T-cell (primary cell): ENCODE measurements around the gene SEC11A. TPM values are rescaled to one million over a fixed set of nuclear protein-coding genes. Genes with fewer than 3 reads are reported as not detected.
"Not testable (repeated sequence)": the region's sequence is repeated elsewhere in the genome, so short reads cannot be mapped to it uniquely, and the experiment has no call there.

Experiments used
- ATAC-seq, 4 experiments: fragments of 200-7000 bp in 3 of 4; fragments of 150-1000 bp in 1 of 4; cut with Tn5 transposase; replicated peaks in 1 of 4; 1 replicate in 3 of 4; 2 replicates in 1 of 4; pipeline ENCODE4 v1.10.0; 2021; ENCODE audit warnings: moderate library complexity in 3 of 4, mild to moderate bottlenecking in 2 of 4, moderate number of reproducible peaks in 1 of 4
- CTCF ChIA-PET, 2 donors: fragments of 300-600 bp; sonication (Branson Sonifier 250); formaldehyde crosslinking; loops; one replicate each; lab custom pipeline; 2022; ENCODE audit warnings: antibody characterized with exemption in 2 of 2; lab: Charles Lee
- POLR2A ChIA-PET, 2 donors: fragments of 300-600 bp; sonication (Branson Sonifier 250); formaldehyde crosslinking; loops; one replicate each; lab custom pipeline; 2022; ENCODE audit warnings: antibody characterized with exemption in 2 of 2; lab: Charles Lee
- DNase-seq, 35 experiments: peaks; one replicate each; pipeline versions ENCODE4 v3.0.0 to v3.0.0-alpha.2; 2013 to 2023
- H3K27ac ChIP-seq: one replicate; pipeline ENCODE4 v1.5.1; 2013; ENCODE audit warnings: low read length
- H3K27me3 ChIP-seq, 2 experiments: replicated peaks in 1 of 2; 1 replicate in 1 of 2; 2 replicates in 1 of 2; pipeline versions ENCODE4 v1.6.1 to v1.7.0; 2013; ENCODE audit warnings: low read length in 1 of 2, mixed read lengths in 1 of 2; ENCODE audit not compliant: control insufficient read depth in 2 of 2, insufficient read depth in 2 of 2; ENCODE audit errors: extremely low read depth in 1 of 2
- H3K36me3 ChIP-seq, 2 donors: 1 replicate in 1 of 2; 2 replicates in 1 of 2; pipeline versions ENCODE4 v1.6.1 to v1.7.0; 2013; ENCODE audit warnings: low read length in 1 of 2; ENCODE audit not compliant: control insufficient read depth in 2 of 2, insufficient read depth in 1 of 2; ENCODE audit errors: extremely low read depth in 1 of 2
- H3K4me1 ChIP-seq, 2 experiments: 1 replicate in 1 of 2; 2 replicates in 1 of 2; pipeline versions ENCODE4 v1.6.1 to v1.7.0; 2013; ENCODE audit warnings: low read length in 2 of 2, mixed read lengths in 1 of 2; ENCODE audit not compliant: insufficient read depth in 2 of 2, control insufficient read depth in 1 of 2; ENCODE audit errors: extremely low read depth in 1 of 2
- H3K4me3 ChIP-seq, 2 donors: 1 replicate in 1 of 2; 2 replicates in 1 of 2; pipeline versions ENCODE4 v1.5.1 to v1.7.0; 2013; ENCODE audit warnings: mild to moderate bottlenecking in 2 of 2, low read length in 1 of 2, moderate library complexity in 1 of 2; ENCODE audit not compliant: control insufficient read depth in 1 of 2; ENCODE audit errors: extremely low read depth in 1 of 2
- H3K9me3 ChIP-seq: 2 replicates; pipeline ENCODE4 v1.7.0; 2013
- H3K27ac Mint-ChIP-seq, 2 donors: one replicate each; pipeline ENCODE4 v1.8.0; 2020 to 2021; ENCODE audit warnings: mild to moderate bottlenecking in 2 of 2, mixed read lengths in 2 of 2
- H3K27me3 Mint-ChIP-seq, 2 donors: one replicate each; pipeline ENCODE4 v1.8.0; 2021 to 2022; ENCODE audit warnings: mixed read lengths in 2 of 2
- H3K36me3 Mint-ChIP-seq: one replicate; pipeline ENCODE4 v1.8.0; 2021; ENCODE audit warnings: mixed read lengths
- H3K4me1 Mint-ChIP-seq, 3 donors: one replicate each; pipeline ENCODE4 v1.8.0; 2020 to 2022; ENCODE audit warnings: mixed read lengths in 3 of 3, mild to moderate bottlenecking in 1 of 3
- H3K4me3 Mint-ChIP-seq, 3 donors: one replicate each; pipeline ENCODE4 v1.8.0; 2020 to 2022; ENCODE audit warnings: mild to moderate bottlenecking in 3 of 3, mixed read lengths in 3 of 3, moderate library complexity in 3 of 3
- H3K9me3 Mint-ChIP-seq, 3 donors: one replicate each; pipeline ENCODE4 v1.8.0; 2020 to 2022; ENCODE audit warnings: mixed read lengths in 3 of 3
- WGBS: methylation state at CpG from one replicate; pipeline ENCODE4 v1.1.5; 2013; ENCODE audit warnings: missing lambda C conversion rate; ENCODE audit not compliant: insufficient coverage; 5-methylcytosine and 5-hydroxymethylcytosine counted together
- total RNA-seq, 35 experiments: library from RNA in 6 of 35; stranded (reverse) in 6 of 35; fragments of 120-200 nt in 1 of 35; gene quantifications; one replicate each; pipeline versions ENCODE4 v1.2.1 to v1.2.4 and lab custom pipeline; 2013 to 2026

Gene SEC11A
- total RNA-seq, 5 donors from 2014 or later (not counting 1 experiment from before 2014, with no cell fraction given), result 52.3 to 68.9 (median 66.5) TPM

GRCh38 chr15:84641871-84642270 lies 74.1 kb downstream of the SEC11A start:
- peaks cover 23 to 79% of the 10 kb centered on the region in 2 donors for H3K36me3 ChIP-seq
- WGBS, result 99% methylated on average over 7 of the region's 9 CpGs
- H3K4me3 ChIP-seq, H3K4me3 Mint-ChIP-seq, H3K27me3 Mint-ChIP-seq, H3K9me3 Mint-ChIP-seq, ATAC-seq, CTCF ChIA-PET, H3K27ac ChIP-seq, H3K4me1 ChIP-seq, DNase-seq, H3K27me3 ChIP-seq, H3K9me3 ChIP-seq, H3K4me1 Mint-ChIP-seq: not testable (repeated sequence)
- POLR2A ChIA-PET, result interaction anchor here in 1 of 2 donors (0.6 kb wide), 1 partner anchor 17 kb away, joined by 3 read pairs; no protein-coding TSS in a partner anchor
- H3K27ac Mint-ChIP-seq, result peak overlapping the region in 1 of 2 donors; percentile 11
- H3K36me3 Mint-ChIP-seq, result peaks cover 43% of the 10 kb centered on the region

- H3K36me3 ChIP-seq, result peaks cover 10 to 50% of the 10 kb centered on the region in 2 donors
- H3K4me3 ChIP-seq, result no peak overlapping the region
- Mint-ChIP-seq H3K4me1 (peaks cover 28 to 33% (median 31%) of the 10 kb centered on the region in 3 donors), H3K27me3 (no peaks in the 10 kb centered on the region), H3K27ac (peak overlapping the region; percentile 82), H3K36me3 (peaks cover 32% of the 10 kb centered on the region), H3K9me3 (no peaks in the 10 kb centered on the region), H3K4me3 (no peak overlapping the region)
- peaks cover 13 to 16% of the 10 kb centered on the region in 2 experiments for H3K4me1 ChIP-seq
- no peak overlapping the region for H3K27ac ChIP-seq
- no peaks in the 10 kb centered on the region for H3K9me3 ChIP-seq
- ChIA-PET CTCF (interaction anchor here in 1 of 2 donors (0.7 to 1.0 kb wide), 2 partner anchors 14 to 83 kb away, joined by 3 to 4 read pairs; no protein-coding TSS in a partner anchor), POLR2A (interaction anchor here (0.6 to 1.3 kb wide), 2 partner anchors 14 to 97 kb away, joined by 3 read pairs; no protein-coding TSS in a partner anchor)
- no peaks in the 10 kb centered on the region for H3K27me3 ChIP-seq
- no CpG with 5 or more reads among the region's 3 CpGs for WGBS
- peak in 1 of 35 experiments; percentile 41 for DNase-seq
- no peak for ATAC-seq
These were observed 77.8 kb downstream of the SEC11A start for GRCh38 chr15:84638103-84638502.

GRCh38 chr15:84634228-84634837 lies 81.6 kb downstream of the SEC11A start:
- Histone ChIP-seq H3K4me1 (peaks cover 26 to 40% of the 10 kb centered on the region in 2 experiments), H3K36me3 (peaks cover 1 to 20% of the 10 kb centered on the region in 2 donors), H3K27me3 (no peaks in the 10 kb centered on the region), H3K27ac (peak overlapping the region; percentile 11), H3K9me3 (no peaks in the 10 kb centered on the region), H3K4me3 (peak overlapping the region; percentile 58 to 76)
- no peak for ATAC-seq
- no peaks in the 10 kb centered on the region for H3K27me3 Mint-ChIP-seq
- H3K4me3 Mint-ChIP-seq, result peak overlapping the region; percentile 86 to 95 (median 86)
- 12% methylated on average over 15 of the region's 23 CpGs for WGBS
- H3K4me1 Mint-ChIP-seq, result peaks cover 48 to 52% (median 49%) of the 10 kb centered on the region in 3 donors
- peaks cover 14% of the 10 kb centered on the region for H3K36me3 Mint-ChIP-seq
- peak in 1 of 35 experiments; percentile 19 for DNase-seq
- no peaks in the 10 kb centered on the region for H3K9me3 Mint-ChIP-seq
- H3K27ac Mint-ChIP-seq, result peak overlapping the region; percentile 82 to 85
- ChIA-PET POLR2A (interaction anchor here in 1 of 2 donors (1.1 kb wide), 1 partner anchor 20 kb away, joined by 5 read pairs; the partner anchor contains the start of gene WDR73), CTCF (interaction anchor here (0.5 to 2.1 kb wide), 6 partner anchors 19 to 64 kb away, joined by 3 to 6 read pairs (median 4); partner anchors contain the start of genes NMB (in 1 of the 2) and WDR73 (in 1 of the 2))

GRCh38 chr15:84633311-84634227 lies 82.4 kb downstream of the SEC11A start:
- Mint-ChIP-seq H3K4me3 (peak overlapping the region; percentile 88 to 96 (median 95)), H3K27ac (peak overlapping the region; percentile 97), H3K36me3 (peaks cover 10% of the 10 kb centered on the region), H3K9me3 (no peaks in the 10 kb centered on the region), H3K4me1 (peaks cover 48 to 52% (median 49%) of the 10 kb centered on the region in 3 donors), H3K27me3 (no peaks in the 10 kb centered on the region)
- Histone ChIP-seq H3K4me3 (peak overlapping the region; percentile 58 to 76), H3K36me3 (peaks cover 0 to 14% of the 10 kb centered on the region in 2 donors), H3K27me3 (no peaks in the 10 kb centered on the region), H3K9me3 (no peaks in the 10 kb centered on the region), H3K4me1 (peaks cover 26 to 40% of the 10 kb centered on the region in 2 experiments), H3K27ac (peak overlapping the region; percentile 80)
- ATAC-seq (peak; percentile 57 to 67 (median 62)), DNase-seq (peak; percentile 18 to 77 (median 52))
- ChIA-PET CTCF (interaction anchor here in 1 of 2 donors (0.5 to 1.7 kb wide), 4 partner anchors 25 to 63 kb away, joined by 3 to 6 read pairs (median 4); partner anchors contain the start of gene NMB), POLR2A (interaction anchor here (0.6 to 1.1 kb wide), 3 partner anchors 8 to 676 kb away, joined by 3 to 5 read pairs (median 3); partner anchors contain the start of gene WDR73 (in 1 of the 2))
- under 1% methylated on average over 105 of the region's 105 CpGs for WGBS

GRCh38 chr15:84631706-84632272 lies 84.2 kb downstream of the SEC11A start:
- POLR2A ChIA-PET, result interaction anchor here in 1 of 2 donors (0.8 to 1.4 kb wide), 2 partner anchors 22 to 32 kb away, joined by 3 to 4 read pairs; partner anchors contain the start of gene WDR73
- H3K9me3 ChIP-seq, result no peaks in the 10 kb centered on the region
- Mint-ChIP-seq H3K27ac (peak overlapping the region; percentile 94 to 97), H3K4me1 (peaks cover 41 to 47% (median 44%) of the 10 kb centered on the region in 3 donors), H3K9me3 (no peaks in the 10 kb centered on the region), H3K36me3 (peaks cover 5% of the 10 kb centered on the region), H3K4me3 (peak overlapping the region; percentile 86 to 95 (median 95)), H3K27me3 (no peaks in the 10 kb centered on the region)
- ATAC-seq (no peak), DNase-seq (peak in 2 of 35 experiments; percentile 3 to 6)
- no peaks in the 10 kb centered on the region for H3K27me3 ChIP-seq
- CTCF ChIA-PET, result interaction anchor here (0.7 to 1.8 kb wide), 5 partner anchors 22 to 44 kb away, joined by 3 to 8 read pairs (median 3); partner anchors contain the start of gene WDR73 (in 1 of the 2)
- H3K27ac ChIP-seq, result peak overlapping the region; percentile 80
- peaks cover 26 to 40% of the 10 kb centered on the region in 2 experiments for H3K4me1 ChIP-seq
- peaks cover 0 to 2% of the 10 kb centered on the region in 2 donors for H3K36me3 ChIP-seq
- peak overlapping the region; percentile 76 to 88 for H3K4me3 ChIP-seq
- 43% methylated on average over 6 of the region's 7 CpGs for WGBS
